HFF-Myc (cell line): ENCODE data around the gene ATG16L1.

ENCODE experiments used
- DNase-seq: peaks from one replicate; pipeline ENCODE4 v3.0.0-alpha.2; 2011; ENCODE audit warnings: low read depth; ENCODE audit errors: extremely low read depth
- H3K4me3 ChIP-seq: replicated peaks from 2 replicates; pipeline ENCODE4 v1.5.1; 2011; ENCODE audit warnings: low read depth, mild to moderate bottlenecking, control low read depth, low read length
- TF ChIP-seq, protein P1 (sequence below): IDR thresholded peaks from 2 replicates; pipeline ENCODE4 v1.5.1; 2012; ENCODE audit warnings: mild to moderate bottlenecking, low read depth, low read length, control low read depth; ENCODE audit errors: missing control alignments

The ATG16L1 gene

DNA sequence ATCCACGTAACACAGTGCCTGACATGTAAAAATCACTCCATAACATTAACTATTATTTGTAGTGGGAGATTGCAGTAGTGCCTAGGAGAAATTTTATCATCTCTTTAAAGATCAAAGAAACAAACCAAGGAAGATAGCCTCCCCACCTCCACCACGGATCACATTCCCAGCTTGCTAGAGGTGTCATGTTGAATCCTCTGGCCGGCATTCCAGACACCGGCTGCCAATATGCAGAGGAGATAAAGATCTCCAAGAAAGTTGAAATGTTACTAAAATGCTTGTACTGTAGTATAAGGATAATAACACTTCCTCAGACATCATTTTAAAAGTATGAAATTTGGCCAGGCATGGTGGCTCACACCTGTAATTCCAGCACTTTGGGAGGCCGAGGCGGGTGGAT, 6.1 kb upstream of the ATG16L1 start:
- H3K4me3 ChIP-seq: no peak overlapping the region
- TF ChIP-seq, protein P1, sequence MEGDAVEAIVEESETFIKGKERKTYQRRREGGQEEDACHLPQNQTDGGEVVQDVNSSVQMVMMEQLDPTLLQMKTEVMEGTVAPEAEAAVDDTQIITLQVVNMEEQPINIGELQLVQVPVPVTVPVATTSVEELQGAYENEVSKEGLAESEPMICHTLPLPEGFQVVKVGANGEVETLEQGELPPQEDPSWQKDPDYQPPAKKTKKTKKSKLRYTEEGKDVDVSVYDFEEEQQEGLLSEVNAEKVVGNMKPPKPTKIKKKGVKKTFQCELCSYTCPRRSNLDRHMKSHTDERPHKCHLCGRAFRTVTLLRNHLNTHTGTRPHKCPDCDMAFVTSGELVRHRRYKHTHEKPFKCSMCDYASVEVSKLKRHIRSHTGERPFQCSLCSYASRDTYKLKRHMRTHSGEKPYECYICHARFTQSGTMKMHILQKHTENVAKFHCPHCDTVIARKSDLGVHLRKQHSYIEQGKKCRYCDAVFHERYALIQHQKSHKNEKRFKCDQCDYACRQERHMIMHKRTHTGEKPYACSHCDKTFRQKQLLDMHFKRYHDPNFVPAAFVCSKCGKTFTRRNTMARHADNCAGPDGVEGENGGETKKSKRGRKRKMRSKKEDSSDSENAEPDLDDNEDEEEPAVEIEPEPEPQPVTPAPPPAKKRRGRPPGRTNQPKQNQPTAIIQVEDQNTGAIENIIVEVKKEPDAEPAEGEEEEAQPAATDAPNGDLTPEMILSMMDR: no peak
- no peak for DNase-seq

DNA sequence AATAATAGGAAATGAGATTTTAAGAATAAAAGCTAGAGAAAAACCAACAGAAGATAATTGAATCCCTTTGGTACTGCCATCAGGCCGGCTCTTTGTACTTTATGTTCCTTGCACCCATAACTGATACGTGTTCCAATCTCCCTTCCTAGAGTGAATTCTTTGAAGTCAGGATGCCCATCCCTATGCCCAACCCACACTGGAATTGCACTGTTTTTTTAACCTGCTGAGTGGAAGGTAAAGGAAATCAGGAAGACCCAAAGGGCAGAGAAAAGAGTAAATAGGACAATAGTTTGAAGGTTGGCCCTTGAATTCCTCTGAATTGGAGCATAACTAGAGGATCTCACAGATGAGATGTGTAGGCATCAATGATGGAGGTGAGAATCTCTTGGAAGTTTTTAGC, 4.4 kb upstream of the ATG16L1 start:
- no peak for DNase-seq
- TF ChIP-seq, protein P1: no peak
- H3K4me3 ChIP-seq: no peak overlapping the region

DNA sequence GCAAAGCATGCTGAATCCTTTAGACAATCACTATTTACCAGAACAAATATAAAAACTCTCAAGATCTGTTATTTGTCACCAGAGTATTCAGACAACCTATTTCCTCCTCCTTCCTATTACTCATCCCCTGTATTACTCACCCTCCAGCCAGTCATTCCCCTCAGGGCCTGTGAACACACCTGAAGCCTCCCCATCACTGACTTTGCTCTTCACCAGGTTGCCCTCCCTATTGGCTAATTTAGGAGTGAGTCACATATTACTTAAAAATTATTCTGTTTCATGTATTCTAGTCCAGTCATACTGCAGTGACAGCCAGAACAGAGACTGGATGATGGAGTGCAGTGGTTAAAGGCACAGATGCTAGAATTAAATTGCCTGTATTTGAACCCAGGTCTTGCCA, 3.7 kb upstream of the ATG16L1 start:
- H3K4me3 ChIP-seq: no peak overlapping the region
- DNase-seq: peak; percentile 19
- TF ChIP-seq, protein P1: no peak

DNA sequence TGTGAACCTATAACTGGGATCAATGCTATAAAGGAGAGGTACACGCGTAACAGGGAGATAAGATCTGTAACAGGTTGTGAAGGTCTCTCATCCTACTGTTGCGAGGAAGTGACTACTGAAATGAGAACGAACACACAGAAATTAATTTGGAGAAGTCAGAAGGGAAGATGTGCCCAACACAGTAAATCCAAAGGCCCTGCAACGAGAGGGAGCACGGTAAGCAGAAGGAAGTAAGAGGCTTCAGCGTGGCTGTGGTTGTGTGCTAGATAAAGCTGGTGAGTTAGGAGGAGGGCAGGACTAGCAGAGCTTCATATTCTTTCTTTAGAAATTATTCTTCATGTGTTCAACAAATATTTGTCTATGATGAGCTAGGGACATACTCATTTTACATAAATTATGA, 2.5 kb upstream of the ATG16L1 start:
- no peak overlapping the region for H3K4me3 ChIP-seq
- no peak for DNase-seq
- TF ChIP-seq, protein P1: no peak

DNA sequence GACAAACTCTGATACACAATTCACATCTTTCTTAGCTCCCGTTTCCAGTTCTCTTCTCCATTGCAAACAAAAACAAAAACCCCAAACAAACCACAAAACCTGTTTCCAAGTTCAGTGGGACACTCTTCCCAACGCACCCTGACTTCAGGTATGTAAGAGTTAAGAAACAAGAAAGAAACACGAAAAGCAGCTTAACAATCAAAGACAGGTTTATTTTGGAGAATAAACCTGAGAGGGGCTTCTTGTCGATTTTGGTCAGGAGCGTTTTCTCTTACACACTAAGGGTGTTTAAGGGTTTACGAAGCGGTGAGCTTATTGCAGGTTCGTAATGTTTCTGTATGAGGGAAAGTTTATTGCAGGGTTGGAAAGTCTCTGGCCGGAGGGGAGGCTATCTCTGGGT, 905 bp upstream of the ATG16L1 start:
- TF ChIP-seq, protein P1: no peak
- no peak for DNase-seq
- H3K4me3 ChIP-seq: no peak overlapping the region

DNA sequence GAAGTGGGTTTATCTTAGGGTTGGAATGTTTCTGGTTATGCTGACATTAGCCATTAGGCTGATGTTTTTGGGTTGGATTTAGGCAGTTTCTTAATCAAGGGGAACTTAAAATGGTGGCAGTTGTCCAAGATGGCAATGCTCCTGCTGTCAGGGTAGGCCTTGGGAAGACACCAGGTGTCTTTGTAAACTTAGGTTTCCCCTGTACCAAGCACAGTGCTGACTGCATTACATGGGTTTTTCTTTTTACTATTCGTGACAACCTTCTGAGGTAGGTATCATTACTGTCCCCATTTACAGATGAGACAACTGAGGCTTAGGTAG, 528 bp upstream of the ATG16L1 start:
- TF ChIP-seq, protein P1: no peak
- no peak for DNase-seq
- peak overlapping the region; percentile 94 for H3K4me3 ChIP-seq

DNA sequence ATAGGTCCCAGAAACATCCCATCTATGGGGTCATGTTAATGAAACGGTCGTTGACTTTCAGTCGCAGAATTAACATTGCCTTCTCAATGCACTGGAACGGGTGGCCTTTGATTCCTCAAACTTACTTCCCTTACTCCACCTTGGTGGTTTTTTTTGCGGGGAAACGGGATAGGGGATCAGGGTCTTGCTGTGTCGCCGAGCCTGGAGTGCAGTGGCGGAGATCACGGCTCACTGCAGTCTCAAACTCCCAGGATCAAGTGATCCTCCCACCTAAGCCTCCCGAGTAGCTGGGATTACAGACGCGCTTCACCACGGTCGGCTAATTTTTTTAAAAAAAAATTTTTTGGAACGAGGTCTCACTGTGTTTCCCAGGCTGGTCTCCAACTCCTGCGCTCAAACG, 754 bp downstream of the ATG16L1 start:
- TF ChIP-seq, protein P1: no peak
- no peak for DNase-seq
- H3K4me3 ChIP-seq: peak overlapping the region; percentile 94
